ENCODE results near the gene KSR1.

KSR1 gene

DNA sequence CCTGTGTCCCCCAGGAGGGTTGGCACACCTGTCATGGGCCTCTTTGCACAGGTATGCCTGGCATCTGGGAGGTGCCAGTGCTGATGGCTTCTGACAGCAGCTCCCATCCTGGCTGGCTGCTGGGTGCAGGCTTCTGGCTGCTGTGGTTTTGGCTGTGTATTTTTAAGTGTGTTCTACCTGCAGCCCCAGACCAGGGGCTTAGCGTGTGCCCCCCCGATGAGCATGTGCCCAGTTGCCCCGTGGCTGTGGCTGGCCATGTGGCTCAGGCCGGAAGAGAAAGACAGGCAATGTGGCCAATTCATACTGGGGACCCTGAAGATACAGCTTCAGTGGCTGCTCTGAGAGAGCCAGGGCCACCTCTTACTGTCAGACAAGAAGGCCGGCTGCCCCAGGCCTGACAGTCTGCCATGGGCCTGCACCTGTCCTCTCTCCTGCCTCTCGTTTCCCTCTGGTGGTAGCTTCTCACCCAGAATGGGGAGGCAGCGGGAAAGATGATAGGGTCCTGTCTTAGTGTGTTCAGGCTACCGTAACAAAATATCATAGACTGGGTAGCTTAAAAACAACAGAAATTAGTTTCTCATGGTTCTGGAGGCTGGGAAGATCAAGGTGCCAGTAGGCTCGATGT is 137.1 kb downstream of the KSR1 start:
- TF ChIP-seq TEAD4 (IDR thresholded peaks at IDR 0.05) (0 out of 2 replicates have a peak, but pooled peaks have one; percentile 23), TCF12 (IDR thresholded peaks at IDR 0.05; ENCODE audit: low read depth) (no peak)

DNA sequence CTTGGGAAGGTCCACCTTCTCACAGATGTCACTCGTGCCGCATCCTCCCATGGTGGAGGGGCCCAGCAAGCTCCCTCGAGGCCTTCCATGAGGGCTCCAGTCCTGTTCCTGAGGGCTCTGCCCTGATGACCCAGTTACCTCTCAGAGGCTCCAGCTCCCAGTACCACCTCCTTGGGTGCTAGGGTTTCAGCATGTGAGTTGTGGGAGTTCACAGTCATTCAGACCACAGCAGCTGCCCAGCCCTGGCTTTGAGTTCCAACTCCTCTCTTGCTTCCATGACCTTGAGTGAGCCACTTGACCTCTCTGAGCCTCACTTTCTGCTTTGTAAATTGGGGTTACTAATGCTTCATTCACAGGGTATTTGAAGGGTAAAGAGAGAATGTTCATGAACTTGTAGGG is 137.6 kb downstream of the KSR1 start:
- TF ChIP-seq, protein P1, sequence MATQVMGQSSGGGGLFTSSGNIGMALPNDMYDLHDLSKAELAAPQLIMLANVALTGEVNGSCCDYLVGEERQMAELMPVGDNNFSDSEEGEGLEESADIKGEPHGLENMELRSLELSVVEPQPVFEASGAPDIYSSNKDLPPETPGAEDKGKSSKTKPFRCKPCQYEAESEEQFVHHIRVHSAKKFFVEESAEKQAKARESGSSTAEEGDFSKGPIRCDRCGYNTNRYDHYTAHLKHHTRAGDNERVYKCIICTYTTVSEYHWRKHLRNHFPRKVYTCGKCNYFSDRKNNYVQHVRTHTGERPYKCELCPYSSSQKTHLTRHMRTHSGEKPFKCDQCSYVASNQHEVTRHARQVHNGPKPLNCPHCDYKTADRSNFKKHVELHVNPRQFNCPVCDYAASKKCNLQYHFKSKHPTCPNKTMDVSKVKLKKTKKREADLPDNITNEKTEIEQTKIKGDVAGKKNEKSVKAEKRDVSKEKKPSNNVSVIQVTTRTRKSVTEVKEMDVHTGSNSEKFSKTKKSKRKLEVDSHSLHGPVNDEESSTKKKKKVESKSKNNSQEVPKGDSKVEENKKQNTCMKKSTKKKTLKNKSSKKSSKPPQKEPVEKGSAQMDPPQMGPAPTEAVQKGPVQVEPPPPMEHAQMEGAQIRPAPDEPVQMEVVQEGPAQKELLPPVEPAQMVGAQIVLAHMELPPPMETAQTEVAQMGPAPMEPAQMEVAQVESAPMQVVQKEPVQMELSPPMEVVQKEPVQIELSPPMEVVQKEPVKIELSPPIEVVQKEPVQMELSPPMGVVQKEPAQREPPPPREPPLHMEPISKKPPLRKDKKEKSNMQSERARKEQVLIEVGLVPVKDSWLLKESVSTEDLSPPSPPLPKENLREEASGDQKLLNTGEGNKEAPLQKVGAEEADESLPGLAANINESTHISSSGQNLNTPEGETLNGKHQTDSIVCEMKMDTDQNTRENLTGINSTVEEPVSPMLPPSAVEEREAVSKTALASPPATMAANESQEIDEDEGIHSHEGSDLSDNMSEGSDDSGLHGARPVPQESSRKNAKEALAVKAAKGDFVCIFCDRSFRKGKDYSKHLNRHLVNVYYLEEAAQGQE (IDR thresholded peaks at IDR 0.05; ENCODE audit: low read depth): no peak
- TF ChIP-seq, protein P2, sequence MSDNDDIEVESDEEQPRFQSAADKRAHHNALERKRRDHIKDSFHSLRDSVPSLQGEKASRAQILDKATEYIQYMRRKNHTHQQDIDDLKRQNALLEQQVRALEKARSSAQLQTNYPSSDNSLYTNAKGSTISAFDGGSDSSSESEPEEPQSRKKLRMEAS (IDR thresholded peaks at IDR 0.05): no peak
- no peak for TF ChIP-seq TCF12 (IDR thresholded peaks at IDR 0.05; ENCODE audit: low read depth)
- TF ChIP-seq CEBPB (IDR thresholded peaks at IDR 0.05): no peak
- no peak for TF ChIP-seq TAF1 (IDR thresholded peaks at IDR 0.05; ENCODE audit: low read depth)
- TF ChIP-seq, protein P3, sequence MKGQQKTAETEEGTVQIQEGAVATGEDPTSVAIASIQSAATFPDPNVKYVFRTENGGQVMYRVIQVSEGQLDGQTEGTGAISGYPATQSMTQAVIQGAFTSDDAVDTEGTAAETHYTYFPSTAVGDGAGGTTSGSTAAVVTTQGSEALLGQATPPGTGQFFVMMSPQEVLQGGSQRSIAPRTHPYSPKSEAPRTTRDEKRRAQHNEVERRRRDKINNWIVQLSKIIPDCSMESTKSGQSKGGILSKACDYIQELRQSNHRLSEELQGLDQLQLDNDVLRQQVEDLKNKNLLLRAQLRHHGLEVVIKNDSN (IDR thresholded peaks at IDR 0.05): no peak
- TF ChIP-seq EP300 (IDR thresholded peaks at IDR 0.05; ENCODE audit: borderline replicate concordance): no peak
- no peak for TF ChIP-seq EGR1 (IDR thresholded peaks at IDR 0.05)

DNA sequence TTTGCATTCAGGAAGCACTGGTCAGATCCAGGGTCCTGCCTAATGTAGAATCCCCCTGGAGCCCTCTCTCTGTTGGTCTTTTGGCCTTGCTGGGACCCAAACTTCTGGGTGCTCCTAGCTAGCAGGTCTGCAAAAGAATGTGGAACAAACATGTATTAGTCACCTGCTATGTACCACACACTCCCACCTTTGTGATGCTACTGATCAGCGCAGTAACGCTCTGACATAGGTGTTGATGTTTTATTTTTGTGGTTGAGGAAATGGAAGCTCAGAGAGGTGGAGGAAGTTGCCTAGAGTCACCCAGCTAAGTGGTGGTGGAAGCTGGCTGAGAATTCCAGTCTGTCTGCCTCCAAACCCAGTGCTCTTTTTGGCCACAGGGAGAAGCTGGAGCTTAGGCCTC is 139.0 kb downstream of the KSR1 start:
- TF ChIP-seq, protein P2 (IDR thresholded peaks at IDR 0.05): no peak
- TF ChIP-seq EGR1 (IDR thresholded peaks at IDR 0.05) (no peak), NFIC (IDR thresholded peaks at IDR 0.05) (no peak), TEAD4 (IDR thresholded peaks at IDR 0.05) (no peak), CREB1 (IDR thresholded peaks at IDR 0.05; ENCODE audit: low read depth) (no peak), EP300 (IDR thresholded peaks at IDR 0.05; ENCODE audit: borderline replicate concordance) (no peak), RAD21 (IDR thresholded peaks at IDR 0.05; ENCODE audit: low read depth) (no peak), CEBPB (IDR thresholded peaks at IDR 0.05) (no peak), YY1 (IDR thresholded peaks at IDR 0.05; ENCODE audit: low read depth) (no peak), TCF12 (IDR thresholded peaks at IDR 0.05; ENCODE audit: low read depth) (no peak), TAF1 (IDR thresholded peaks at IDR 0.05; ENCODE audit: low read depth) (no peak)
- TF ChIP-seq, protein P1 (IDR thresholded peaks at IDR 0.05; ENCODE audit: low read depth): no peak
- TF ChIP-seq, protein P3 (IDR thresholded peaks at IDR 0.05): no peak

DNA sequence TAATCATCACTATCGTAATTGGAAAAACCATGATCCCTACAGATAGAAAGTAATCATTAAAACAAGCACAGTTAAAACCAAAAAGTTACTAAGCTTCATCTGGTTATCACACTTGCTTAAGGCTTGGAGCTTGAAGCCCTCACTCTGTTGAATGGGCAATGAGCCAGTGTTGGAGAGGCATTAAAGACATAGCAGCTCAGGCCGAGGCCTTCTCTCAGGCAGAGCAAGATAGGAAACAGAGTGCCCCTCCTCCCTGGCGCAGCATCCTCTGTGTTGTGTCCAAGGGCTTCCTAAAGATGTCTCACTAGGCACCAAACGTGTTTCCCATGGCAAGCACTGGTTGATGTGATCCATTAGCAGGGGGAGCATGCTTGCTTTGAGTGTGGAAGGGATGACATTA is 139.8 kb downstream of the KSR1 start:
- TF ChIP-seq EGR1 (IDR thresholded peaks at IDR 0.05) (no peak), NFIC (IDR thresholded peaks at IDR 0.05) (no peak), RAD21 (IDR thresholded peaks at IDR 0.05; ENCODE audit: low read depth) (no peak), CEBPB (IDR thresholded peaks at IDR 0.05) (no peak), FOXM1 (IDR thresholded peaks at IDR 0.05; ENCODE audit: borderline replicate concordance, low read depth) (no peak)
- TF ChIP-seq, protein P1 (IDR thresholded peaks at IDR 0.05; ENCODE audit: low read depth): no peak

DNA sequence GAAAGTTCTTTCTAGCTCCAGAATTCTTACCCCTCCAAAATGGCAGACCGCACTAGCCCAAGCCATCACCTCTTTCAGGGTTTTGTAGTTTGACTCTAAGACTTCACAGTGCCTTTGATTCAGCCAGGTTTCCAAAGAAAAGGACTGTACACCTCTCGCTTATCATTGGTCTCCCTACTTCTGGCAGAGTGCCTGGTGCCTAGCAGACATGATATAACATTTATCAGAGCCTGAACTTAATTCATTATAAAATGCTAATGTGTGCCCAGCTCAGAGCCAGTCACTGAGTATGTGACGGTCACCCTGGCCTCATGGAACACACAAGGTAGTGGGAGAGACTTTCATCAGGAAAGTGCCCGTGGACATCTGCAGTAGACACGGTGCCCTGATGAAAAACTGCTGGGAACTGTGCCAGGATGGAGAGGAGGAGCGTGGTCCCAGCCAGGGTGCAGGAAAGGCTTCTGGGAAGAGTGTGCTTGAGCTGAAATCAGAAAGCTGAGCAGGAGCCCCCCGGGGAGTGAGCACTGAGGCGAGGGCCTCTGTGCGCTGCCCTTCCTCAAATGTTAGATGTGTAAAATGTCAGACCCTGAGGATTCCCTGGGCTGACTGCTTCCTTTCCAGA is 140.4 kb downstream of the KSR1 start:
- no peak for TF ChIP-seq TAF1 (IDR thresholded peaks at IDR 0.05; ENCODE audit: low read depth)
- no peak for TF ChIP-seq TCF12 (IDR thresholded peaks at IDR 0.05; ENCODE audit: low read depth)
- TF ChIP-seq, protein P2 (IDR thresholded peaks at IDR 0.05): no peak
- TF ChIP-seq TEAD4 (IDR thresholded peaks at IDR 0.05): no peak
- no peak for TF ChIP-seq RAD21 (IDR thresholded peaks at IDR 0.05; ENCODE audit: low read depth)
- TF ChIP-seq, protein P3 (IDR thresholded peaks at IDR 0.05): no peak
